Lower leg skin (tissue), 3 donors: Measurements from ENCODE around the gene PPARG.

Source experiments
- POLR2A ChIP-seq, 2 donors: fragments of 450-650 bp; IDR thresholded peaks; one replicate each; pipeline ENCODE4 v1.6.1; 2016 to 2017; ENCODE audit warnings: antibody characterized with exemption in 2 of 2, mild to moderate bottlenecking in 1 of 2, moderate library complexity in 1 of 2
- TF ChIP-seq, protein P1 (sequence below), 3 donors: fragments of 450-650 bp; IDR thresholded peaks; one replicate each; pipeline ENCODE4 v1.5.1; 2016; ENCODE audit warnings: antibody characterized with exemption in 3 of 3, mild to moderate bottlenecking in 3 of 3, moderate library complexity in 2 of 3

DNA sequence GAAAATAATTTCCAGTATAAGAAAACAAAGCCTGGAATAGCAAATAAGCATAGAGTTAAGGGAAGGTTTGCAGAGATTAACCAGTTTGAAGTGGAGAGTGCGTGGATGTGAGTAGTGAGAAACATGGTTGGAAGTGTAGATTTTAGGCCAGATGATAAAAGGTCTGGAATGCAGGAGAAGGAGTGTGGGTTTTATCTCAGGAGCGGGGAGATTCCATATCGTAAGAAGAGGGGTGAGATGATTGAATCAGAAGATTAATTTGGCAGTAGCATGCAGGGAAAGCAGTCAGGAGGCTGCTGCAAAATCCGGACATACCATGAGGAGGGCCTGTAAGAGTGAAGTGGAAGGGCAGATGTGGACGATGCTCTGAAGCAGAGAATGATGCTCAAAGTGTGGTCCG lies 13.7 kb downstream of the PPARG start:
- TF ChIP-seq, protein P1, sequence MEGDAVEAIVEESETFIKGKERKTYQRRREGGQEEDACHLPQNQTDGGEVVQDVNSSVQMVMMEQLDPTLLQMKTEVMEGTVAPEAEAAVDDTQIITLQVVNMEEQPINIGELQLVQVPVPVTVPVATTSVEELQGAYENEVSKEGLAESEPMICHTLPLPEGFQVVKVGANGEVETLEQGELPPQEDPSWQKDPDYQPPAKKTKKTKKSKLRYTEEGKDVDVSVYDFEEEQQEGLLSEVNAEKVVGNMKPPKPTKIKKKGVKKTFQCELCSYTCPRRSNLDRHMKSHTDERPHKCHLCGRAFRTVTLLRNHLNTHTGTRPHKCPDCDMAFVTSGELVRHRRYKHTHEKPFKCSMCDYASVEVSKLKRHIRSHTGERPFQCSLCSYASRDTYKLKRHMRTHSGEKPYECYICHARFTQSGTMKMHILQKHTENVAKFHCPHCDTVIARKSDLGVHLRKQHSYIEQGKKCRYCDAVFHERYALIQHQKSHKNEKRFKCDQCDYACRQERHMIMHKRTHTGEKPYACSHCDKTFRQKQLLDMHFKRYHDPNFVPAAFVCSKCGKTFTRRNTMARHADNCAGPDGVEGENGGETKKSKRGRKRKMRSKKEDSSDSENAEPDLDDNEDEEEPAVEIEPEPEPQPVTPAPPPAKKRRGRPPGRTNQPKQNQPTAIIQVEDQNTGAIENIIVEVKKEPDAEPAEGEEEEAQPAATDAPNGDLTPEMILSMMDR (IDR thresholded peaks at IDR 0.05), result no peak
- no peak for TF ChIP-seq POLR2A (IDR thresholded peaks at IDR 0.05)
